ENCODE results near the gene CMTM5.

DNA sequence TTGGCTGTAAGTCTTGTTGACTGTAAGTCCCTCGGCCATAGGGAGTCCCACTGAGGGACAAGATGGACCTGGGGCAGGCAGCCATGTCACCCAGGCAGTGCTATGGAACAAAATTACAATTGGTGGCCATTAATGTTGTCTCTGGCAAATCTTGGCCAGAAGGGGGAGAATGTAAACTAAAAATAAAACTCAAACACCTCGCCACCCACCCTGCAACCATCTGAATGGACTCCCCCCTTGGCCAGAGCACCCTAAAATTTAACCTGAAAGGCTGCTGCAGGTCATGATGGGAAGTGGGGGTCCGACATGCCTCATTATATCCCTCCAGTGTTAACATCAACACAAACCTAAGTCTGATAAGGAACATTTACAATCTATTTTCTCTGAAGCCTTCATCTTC, 32.4 kb upstream of the CMTM5 start:
- TF ChIP-seq POLR2AphosphoS5 (IDR thresholded peaks at IDR 0.05) = no peak
- TF ChIP-seq EP300 (IDR thresholded peaks at IDR 0.05) = no peak
